K562 (cell line): Measurements from ENCODE around the gene CAMK1D. TPM values are rescaled to one million over a fixed set of nuclear protein-coding genes. Genes with fewer than 3 reads are reported as not detected.

Experiments used
- ATAC-seq: fragments of 200-7000 bp; cut with Tn5 transposase; 3 replicates; pipeline ENCODE4 v1.9.1; 2020; ENCODE audit warnings: moderate library complexity
- BruUV-seq: library from RNA; stranded (reverse); fragments of 400-500 nt; replicated peaks from 2 replicates; lab custom pipeline; 2021; lab: Mats Ljungman, UMichigan
- CTCF ChIA-PET: fragments of 300-600 bp; formaldehyde crosslinking; extraction: SDS; loops from one replicate; lab custom pipeline; 2021; ENCODE audit warnings: low intra/inter-chr PET ratio; lab: Yijun Ruan, JAX
- POLR2A ChIA-PET: fragments of 300-600, 350-650 bp; sonication (Branson Sonifier 250); formaldehyde crosslinking; extraction: SDS; loops from one replicate; lab custom pipeline; 2021; ENCODE audit warnings: antibody characterized with exemption, inconsistent platforms; lab: Yijun Ruan, JAX
- DNase-seq, 4 experiments: peaks; one replicate each; pipeline versions ENCODE4 v3.0.0 to v3.0.0-alpha.2; 2011 to 2018; ENCODE audit warnings: low spot score in 3 of 4, mixed read lengths in 3 of 4; ENCODE audit errors: extremely low read depth in 1 of 4
- FAIRE-seq: peaks from 2 replicates; lab custom pipeline; 2011; peaks lifted over from hg19 to GRCh38; lab: Jason Lieb, UNC
- H2AFZ ChIP-seq: 2 replicates; pipeline ENCODE4 v1.6.0; 2011; ENCODE audit warnings: low read depth, low read length, control low read depth, inconsistent platforms
- H3K27ac ChIP-seq: fragments of 200-600 bp; 3 replicates; pipeline ENCODE4 v1.8.0; 2011; ENCODE audit warnings: low read depth, mild to moderate bottlenecking, control low read depth, inconsistent platforms, low read length, moderate library complexity, mixed read lengths; ENCODE audit errors: extremely low read depth
- H3K27me3 ChIP-seq, 2 experiments: fragments of 300-600 bp in 1 of 2; 2 replicates in 1 of 2; 3 replicates in 1 of 2; pipeline versions ENCODE4 v1.6.0 to v1.8.0; 2011; ENCODE audit warnings: inconsistent platforms in 2 of 2, low read length in 2 of 2, mild to moderate bottlenecking in 1 of 2, mixed read lengths in 1 of 2, moderate library complexity in 1 of 2; ENCODE audit not compliant: control insufficient read depth in 2 of 2, insufficient read depth in 2 of 2
- H3K36me3 ChIP-seq: fragments of 300-600 bp; 3 replicates; pipeline ENCODE4 v1.8.0; 2011; ENCODE audit warnings: mild to moderate bottlenecking, low read length, inconsistent platforms; ENCODE audit not compliant: control insufficient read depth, insufficient read depth
- H3K4me1 ChIP-seq, 2 experiments: fragments of 200-600 bp in 1 of 2; replicated peaks in 1 of 2; 2 replicates in 1 of 2; 3 replicates in 1 of 2; pipeline versions ENCODE4 v1.5.1 to v1.8.0; 2011; ENCODE audit warnings: inconsistent platforms in 2 of 2, low read length in 2 of 2, mild to moderate bottlenecking in 1 of 2, mixed read lengths in 1 of 2, moderate library complexity in 1 of 2; ENCODE audit not compliant: control insufficient read depth in 2 of 2, insufficient read depth in 2 of 2
- H3K4me2 ChIP-seq: 2 replicates; pipeline ENCODE4 v1.6.1; 2011; ENCODE audit warnings: low read length, control low read depth, inconsistent platforms, mixed read lengths; ENCODE audit not compliant: insufficient read depth
- H3K4me3 ChIP-seq: fragments of 200-600 bp; sonication (generic), shearing (Covaris generic); 2 replicates; pipeline ENCODE4 v1.5.1; 2016; ENCODE audit warnings: control low read depth, inconsistent platforms
- H3K79me2 ChIP-seq: fragments of 200-600 bp; 3 replicates; pipeline ENCODE4 v1.8.0; 2011; ENCODE audit warnings: low read length, inconsistent platforms; ENCODE audit not compliant: control insufficient read depth, insufficient read depth
- H3K9ac ChIP-seq, 2 experiments: 2 replicates each; pipeline versions ENCODE4 v1.6.0 to v1.6.1; 2011; ENCODE audit warnings: low read depth in 2 of 2, low read length in 2 of 2, control low read depth in 1 of 2, inconsistent platforms in 1 of 2, mild to moderate bottlenecking in 1 of 2, mixed read lengths in 1 of 2; ENCODE audit not compliant: insufficient read depth in 1 of 2
- H3K9me1 ChIP-seq: one replicate; pipeline ENCODE4 v1.6.0; 2011; ENCODE audit warnings: inconsistent platforms, mild to moderate bottlenecking, low read length, moderate library complexity; ENCODE audit not compliant: control insufficient read depth, insufficient read depth
- H3K9me3 ChIP-seq: replicated peaks from 2 replicates; pipeline ENCODE4 v1.5.1; 2011; ENCODE audit warnings: low read depth, low read length, inconsistent platforms; ENCODE audit not compliant: control insufficient read depth, insufficient read depth
- H4K20me1 ChIP-seq: replicated peaks from 2 replicates; pipeline ENCODE4 v1.6.1; 2011; ENCODE audit warnings: low read length, inconsistent platforms, mixed read lengths; ENCODE audit not compliant: control insufficient read depth, insufficient read depth
- CC2D1A ChIP-seq: fragments of 450-650 bp; IDR thresholded peaks from 2 replicates; pipeline ENCODE4 v1.6.1; 2017; ENCODE audit warnings: mild to moderate bottlenecking
- CCAR2 ChIP-seq: fragments of 200-400 bp; formaldehyde crosslinking; IDR thresholded peaks from 2 replicates; pipeline ENCODE4 v1.6.1; 2017; ENCODE audit warnings: mild to moderate bottlenecking, low read depth, low read length
- EP300 ChIP-seq: IDR thresholded peaks from 2 replicates; pipeline ENCODE4 v1.6.1; 2012; ENCODE audit warnings: low read length, improper control_type of control experiment
- ESRRA ChIP-seq: fragments of 450-650 bp; IDR thresholded peaks from 2 replicates; pipeline ENCODE4 v1.6.1; 2014; ENCODE audit warnings: low read depth, mild to moderate bottlenecking, moderate library complexity, borderline replicate concordance
- FOXA3 ChIP-seq, 2 experiments: fragments of 450-650 bp in 1 of 2; sonication (generic) in 1 of 2; formaldehyde crosslinking; IDR thresholded peaks in 1 of 2; conservative IDR thresholded peaks in 1 of 2; 2 replicates each; pipeline versions ENCODE4 v1.4.0 to v1.8.0; 2020 to 2022; ENCODE audit warnings: mild to moderate bottlenecking in 2 of 2, missing genetic modification reagents in 1 of 2
- GATA2 ChIP-seq: sonication (generic); formaldehyde crosslinking; IDR thresholded peaks from 2 replicates; pipeline ENCODE4 v1.4.0; 2020; ENCODE audit warnings: mild to moderate bottlenecking, missing genetic modification reagents
- GTF2E2 ChIP-seq: fragments of 200-800 bp; sonication (Bioruptor generic); IDR thresholded peaks from 2 replicates; pipeline ENCODE4 v1.6.1; 2016; ENCODE audit warnings: missing genetic modification characterization, missing compliant biosample characterization
- NKRF ChIP-seq: fragments of 450-650 bp; IDR thresholded peaks from 2 replicates; pipeline ENCODE4 v1.6.1; 2016; ENCODE audit warnings: borderline replicate concordance
- RFX1 ChIP-seq: fragments of 450-650 bp; IDR thresholded peaks from 2 replicates; pipeline ENCODE4 v1.6.1; 2016; ENCODE audit warnings: mild to moderate bottlenecking, moderate library complexity
- SRF ChIP-seq, 2 experiments: fragments of 250-450, 450-650 bp in 1 of 2; sonication (Bioruptor Pico) in 1 of 2; sonication (generic) in 1 of 2; formaldehyde crosslinking; IDR thresholded peaks; 2 replicates each; pipeline versions ENCODE4 v1.5.0 to v1.5.1; 2020 to 2022; ENCODE audit warnings: mild to moderate bottlenecking in 1 of 2, missing genetic modification reagents in 1 of 2
- ZEB2 ChIP-seq: fragments of 450-650 bp; IDR thresholded peaks from 2 replicates; pipeline ENCODE4 v1.6.1; 2016
- ZNF239 ChIP-seq: fragments of 250-450 bp; sonication (Bioruptor Pico); IDR thresholded peaks from 2 replicates; pipeline ENCODE4 v1.4.0; 2020; ENCODE audit warnings: mild to moderate bottlenecking
- ZNF766 ChIP-seq: fragments of 200-800 bp; sonication (Bioruptor generic); conservative IDR thresholded peaks from 2 replicates; pipeline ENCODE4 v1.6.1; 2016; ENCODE audit warnings: missing genetic modification characterization, missing compliant biosample characterization
- ZNF830 ChIP-seq: fragments of 250-450 bp; sonication (Bioruptor Pico); IDR thresholded peaks from 2 replicates; pipeline ENCODE4 v1.5.0; 2021; ENCODE audit warnings: mild to moderate bottlenecking
- WGBS: fragments of 100-300 bp; shearing (Covaris generic); methylation state at CpG from one replicate; pipeline ENCODE4 v1.1.6; 2016; ENCODE audit warnings: low coverage, mixed read lengths; ENCODE audit not compliant: insufficient coverage; ENCODE audit errors: missing lambda C conversion rate; 5-methylcytosine and 5-hydroxymethylcytosine counted together
- in situ Hi-C: fragments of 300-500 bp; cut with MboI; formaldehyde crosslinking; loops from 4 replicates; pipeline ENCODE4 v1.15.0; 2018; ENCODE audit warnings: inconsistent platforms, mixed read lengths
- intact Hi-C: fragments of 100-400 bp; cut with micrococcal nuclease; formaldehyde crosslinking; loops from 2 replicates; pipeline ENCODE4 v1.14.2; 2022
- polyA plus RNA-seq, 8 experiments: library from polyadenylated mRNA; depleted of rRNA in 4 of 8; stranded (reverse) in 5 of 8; unstranded in 3 of 8; fragments of >200 nt; fragmentation: Nextera tagmentation in 2 of 8; fragmentation: Illumina TruSeq in 1 of 8; extraction: Ambion mirVana in 2 of 8; extraction: Trizol in 1 of 8; gene quantifications; 2 replicates each; pipeline versions ENCODE4 v1.2.1 to v1.2.3, GENCODE V29; 2011 to 2014; ENCODE audit warnings: inconsistent platforms in 1 of 8, missing spikeins in 1 of 8
- total RNA-seq, 7 experiments: library from RNA; depleted of rRNA in 6 of 7; stranded (reverse); fragments of >200 nt in 6 of 7; fragmentation: Illumina TruSeq in 2 of 7; extraction: Trizol in 2 of 7; gene quantifications; 2 replicates each; pipeline versions ENCODE4 v1.2.1 to v1.2.3, GENCODE V29; 2011 to 2021; ENCODE audit warnings: low replicate concordance in 1 of 7
- TF ChIP-seq, protein P1 (sequence below): fragments of 450-650 bp; IDR thresholded peaks from 2 replicates; pipeline ENCODE4 v1.6.1; 2017; ENCODE audit warnings: mild to moderate bottlenecking, moderate library complexity
- TF ChIP-seq, protein P2 (sequence below): sonication (generic); formaldehyde crosslinking; IDR thresholded peaks from 2 replicates; pipeline ENCODE4 v1.8.0; 2023; ENCODE audit warnings: missing genetic modification reagents, mild to moderate bottlenecking, borderline replicate concordance

The CAMK1D gene
- total and polyA plus RNA-seq, 9 of the 15 experiments (the other 6 are each of a cell fraction or from before 2014, with no cell fraction given) = 0.12 to 0.24 (median 0.20) TPM; not detected in 5

DNA sequence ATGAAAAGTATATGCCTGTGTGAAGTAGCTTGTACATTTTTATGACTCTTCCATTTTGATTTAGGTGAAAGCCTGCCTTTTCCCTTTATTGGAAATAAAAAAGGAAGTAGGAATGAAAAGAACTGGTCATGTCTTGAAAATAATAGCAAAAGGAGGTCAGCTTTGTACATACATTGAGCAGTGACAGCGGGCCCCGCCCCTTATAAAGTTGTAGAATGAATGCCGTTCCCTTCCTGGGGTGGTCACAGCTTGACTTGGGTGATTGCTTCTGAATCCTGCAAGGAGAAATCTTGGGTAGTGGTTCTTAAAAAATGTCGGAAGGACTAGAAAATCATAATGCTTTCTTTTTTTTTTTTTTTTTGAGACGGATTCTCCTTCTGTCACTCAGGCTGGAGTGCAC is 31.7 kb downstream of the CAMK1D start:
- Histone ChIP-seq H2AFZ (no peak overlapping the region), H3K27ac (no peak overlapping the region), H3K27me3 (peaks cover 11 to 28% of the 10 kb centered on the region in 2 experiments), H3K36me3 (no peaks in the 10 kb centered on the region), H3K9me3 (no peaks in the 10 kb centered on the region), H4K20me1 (no peaks in the 10 kb centered on the region), H3K9me1 (no peaks in the 10 kb centered on the region), H3K4me1 (no peaks in the 10 kb centered on the region), H3K4me3 (no peak overlapping the region), H3K79me2 (no peaks in the 10 kb centered on the region), H3K4me2 (no peak overlapping the region), H3K9ac (no peak overlapping the region)
- in situ Hi-C loops = no loop called here
- no TSS peak for BruUV-seq
- intact Hi-C loops = no loop called here
- ChIA-PET CTCF (no interaction called here), POLR2A (no interaction called here)
- TF ChIP-seq, protein P1, sequence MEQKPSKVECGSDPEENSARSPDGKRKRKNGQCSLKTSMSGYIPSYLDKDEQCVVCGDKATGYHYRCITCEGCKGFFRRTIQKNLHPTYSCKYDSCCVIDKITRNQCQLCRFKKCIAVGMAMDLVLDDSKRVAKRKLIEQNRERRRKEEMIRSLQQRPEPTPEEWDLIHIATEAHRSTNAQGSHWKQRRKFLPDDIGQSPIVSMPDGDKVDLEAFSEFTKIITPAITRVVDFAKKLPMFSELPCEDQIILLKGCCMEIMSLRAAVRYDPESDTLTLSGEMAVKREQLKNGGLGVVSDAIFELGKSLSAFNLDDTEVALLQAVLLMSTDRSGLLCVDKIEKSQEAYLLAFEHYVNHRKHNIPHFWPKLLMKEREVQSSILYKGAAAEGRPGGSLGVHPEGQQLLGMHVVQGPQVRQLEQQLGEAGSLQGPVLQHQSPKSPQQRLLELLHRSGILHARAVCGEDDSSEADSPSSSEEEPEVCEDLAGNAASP = no peak
- TF ChIP-seq ZNF766 (CRISPR knock-in tag) (no peak), ESRRA (no peak), ZNF830 (no peak), ZEB2 (no peak), SRF (CRISPR knock-in tag; IDR thresholded peaks at IDR 0.05) (no peak), NKRF (no peak), GTF2E2 (tag) (no peak), FOXA3 (CRISPR knock-in tag; conservative IDR thresholded peaks at IDR 0.05 in 1 of 2, IDR thresholded peaks at IDR 0.05 in 1 of 2) (no peak), ZNF239 (CRISPR knock-in tag) (no peak), RFX1 (no peak), CC2D1A (no peak), EP300 (no peak), CCAR2 (no peak), GATA2 (no peak)
- TF ChIP-seq, protein P2, sequence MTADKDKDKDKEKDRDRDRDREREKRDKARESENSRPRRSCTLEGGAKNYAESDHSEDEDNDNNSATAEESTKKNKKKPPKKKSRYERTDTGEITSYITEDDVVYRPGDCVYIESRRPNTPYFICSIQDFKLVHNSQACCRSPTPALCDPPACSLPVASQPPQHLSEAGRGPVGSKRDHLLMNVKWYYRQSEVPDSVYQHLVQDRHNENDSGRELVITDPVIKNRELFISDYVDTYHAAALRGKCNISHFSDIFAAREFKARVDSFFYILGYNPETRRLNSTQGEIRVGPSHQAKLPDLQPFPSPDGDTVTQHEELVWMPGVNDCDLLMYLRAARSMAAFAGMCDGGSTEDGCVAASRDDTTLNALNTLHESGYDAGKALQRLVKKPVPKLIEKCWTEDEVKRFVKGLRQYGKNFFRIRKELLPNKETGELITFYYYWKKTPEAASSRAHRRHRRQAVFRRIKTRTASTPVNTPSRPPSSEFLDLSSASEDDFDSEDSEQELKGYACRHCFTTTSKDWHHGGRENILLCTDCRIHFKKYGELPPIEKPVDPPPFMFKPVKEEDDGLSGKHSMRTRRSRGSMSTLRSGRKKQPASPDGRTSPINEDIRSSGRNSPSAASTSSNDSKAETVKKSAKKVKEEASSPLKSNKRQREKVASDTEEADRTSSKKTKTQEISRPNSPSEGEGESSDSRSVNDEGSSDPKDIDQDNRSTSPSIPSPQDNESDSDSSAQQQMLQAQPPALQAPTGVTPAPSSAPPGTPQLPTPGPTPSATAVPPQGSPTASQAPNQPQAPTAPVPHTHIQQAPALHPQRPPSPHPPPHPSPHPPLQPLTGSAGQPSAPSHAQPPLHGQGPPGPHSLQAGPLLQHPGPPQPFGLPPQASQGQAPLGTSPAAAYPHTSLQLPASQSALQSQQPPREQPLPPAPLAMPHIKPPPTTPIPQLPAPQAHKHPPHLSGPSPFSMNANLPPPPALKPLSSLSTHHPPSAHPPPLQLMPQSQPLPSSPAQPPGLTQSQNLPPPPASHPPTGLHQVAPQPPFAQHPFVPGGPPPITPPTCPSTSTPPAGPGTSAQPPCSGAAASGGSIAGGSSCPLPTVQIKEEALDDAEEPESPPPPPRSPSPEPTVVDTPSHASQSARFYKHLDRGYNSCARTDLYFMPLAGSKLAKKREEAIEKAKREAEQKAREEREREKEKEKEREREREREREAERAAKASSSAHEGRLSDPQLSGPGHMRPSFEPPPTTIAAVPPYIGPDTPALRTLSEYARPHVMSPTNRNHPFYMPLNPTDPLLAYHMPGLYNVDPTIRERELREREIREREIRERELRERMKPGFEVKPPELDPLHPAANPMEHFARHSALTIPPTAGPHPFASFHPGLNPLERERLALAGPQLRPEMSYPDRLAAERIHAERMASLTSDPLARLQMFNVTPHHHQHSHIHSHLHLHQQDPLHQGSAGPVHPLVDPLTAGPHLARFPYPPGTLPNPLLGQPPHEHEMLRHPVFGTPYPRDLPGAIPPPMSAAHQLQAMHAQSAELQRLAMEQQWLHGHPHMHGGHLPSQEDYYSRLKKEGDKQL (CRISPR knock-in tag) = no peak
- FAIRE-seq (no peak), ATAC-seq (no peak), DNase-seq (no peak)
- 0% methylated on average over 3 of the region's 5 CpGs for WGBS
